ENCODE data around the gene AGER. TPM values are rescaled to one million over a fixed set of nuclear protein-coding genes. Genes with fewer than 3 reads are reported as not detected.

The AGER gene
- total and polyA plus RNA-seq, 9 of the 15 experiments (the other 6 are each of a cell fraction or from before 2014, with no cell fraction given) = 1.2 to 11.5 (median 4.1) TPM

- TF ChIP-seq, protein P1, sequence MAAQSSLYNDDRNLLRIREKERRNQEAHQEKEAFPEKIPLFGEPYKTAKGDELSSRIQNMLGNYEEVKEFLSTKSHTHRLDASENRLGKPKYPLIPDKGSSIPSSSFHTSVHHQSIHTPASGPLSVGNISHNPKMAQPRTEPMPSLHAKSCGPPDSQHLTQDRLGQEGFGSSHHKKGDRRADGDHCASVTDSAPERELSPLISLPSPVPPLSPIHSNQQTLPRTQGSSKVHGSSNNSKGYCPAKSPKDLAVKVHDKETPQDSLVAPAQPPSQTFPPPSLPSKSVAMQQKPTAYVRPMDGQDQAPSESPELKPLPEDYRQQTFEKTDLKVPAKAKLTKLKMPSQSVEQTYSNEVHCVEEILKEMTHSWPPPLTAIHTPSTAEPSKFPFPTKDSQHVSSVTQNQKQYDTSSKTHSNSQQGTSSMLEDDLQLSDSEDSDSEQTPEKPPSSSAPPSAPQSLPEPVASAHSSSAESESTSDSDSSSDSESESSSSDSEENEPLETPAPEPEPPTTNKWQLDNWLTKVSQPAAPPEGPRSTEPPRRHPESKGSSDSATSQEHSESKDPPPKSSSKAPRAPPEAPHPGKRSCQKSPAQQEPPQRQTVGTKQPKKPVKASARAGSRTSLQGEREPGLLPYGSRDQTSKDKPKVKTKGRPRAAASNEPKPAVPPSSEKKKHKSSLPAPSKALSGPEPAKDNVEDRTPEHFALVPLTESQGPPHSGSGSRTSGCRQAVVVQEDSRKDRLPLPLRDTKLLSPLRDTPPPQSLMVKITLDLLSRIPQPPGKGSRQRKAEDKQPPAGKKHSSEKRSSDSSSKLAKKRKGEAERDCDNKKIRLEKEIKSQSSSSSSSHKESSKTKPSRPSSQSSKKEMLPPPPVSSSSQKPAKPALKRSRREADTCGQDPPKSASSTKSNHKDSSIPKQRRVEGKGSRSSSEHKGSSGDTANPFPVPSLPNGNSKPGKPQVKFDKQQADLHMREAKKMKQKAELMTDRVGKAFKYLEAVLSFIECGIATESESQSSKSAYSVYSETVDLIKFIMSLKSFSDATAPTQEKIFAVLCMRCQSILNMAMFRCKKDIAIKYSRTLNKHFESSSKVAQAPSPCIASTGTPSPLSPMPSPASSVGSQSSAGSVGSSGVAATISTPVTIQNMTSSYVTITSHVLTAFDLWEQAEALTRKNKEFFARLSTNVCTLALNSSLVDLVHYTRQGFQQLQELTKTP (IDR thresholded peaks at IDR 0.05; ENCODE audit: low read depth in 1 of 2, partially characterized antibody in 2 of 2) = peak in 1 of 2 experiments; percentile 17
- peak; percentile 11; the same call in 1 of the 2 replicates for TF ChIP-seq ZNF583 (CRISPR knock-in tag; IDR thresholded peaks at IDR 0.05)
- no peak for TF ChIP-seq IRF1 (CRISPR knock-in tag; IDR thresholded peaks at IDR 0.05; ENCODE audit: borderline replicate concordance)
- no peak for TF ChIP-seq TEAD2 (tag; IDR thresholded peaks at IDR 0.05)
- TF ChIP-seq, protein P2, sequence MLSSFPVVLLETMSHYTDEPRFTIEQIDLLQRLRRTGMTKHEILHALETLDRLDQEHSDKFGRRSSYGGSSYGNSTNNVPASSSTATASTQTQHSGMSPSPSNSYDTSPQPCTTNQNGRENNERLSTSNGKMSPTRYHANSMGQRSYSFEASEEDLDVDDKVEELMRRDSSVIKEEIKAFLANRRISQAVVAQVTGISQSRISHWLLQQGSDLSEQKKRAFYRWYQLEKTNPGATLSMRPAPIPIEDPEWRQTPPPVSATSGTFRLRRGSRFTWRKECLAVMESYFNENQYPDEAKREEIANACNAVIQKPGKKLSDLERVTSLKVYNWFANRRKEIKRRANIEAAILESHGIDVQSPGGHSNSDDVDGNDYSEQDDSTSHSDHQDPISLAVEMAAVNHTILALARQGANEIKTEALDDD (IDR thresholded peaks at IDR 0.05) = 0 out of 2 replicates have a peak, but pooled peaks have one; percentile 34
- TF ChIP-seq MCM5 (IDR thresholded peaks at IDR 0.05; ENCODE audit: low read depth) = no peak
- TF ChIP-seq ZNF253 (CRISPR knock-in tag; conservative IDR thresholded peaks at IDR 0.05) = no peak
- no peak for TF ChIP-seq NR4A1 (CRISPR knock-in tag; IDR thresholded peaks at IDR 0.05)
- no peak for TF ChIP-seq NR4A1 (tag; IDR thresholded peaks at IDR 0.05)
- TF ChIP-seq HDGF (IDR thresholded peaks at IDR 0.05) = peak; percentile 55; the same call in 1 of the 2 replicates
- TF ChIP-seq NFYB (IDR thresholded peaks at IDR 0.05; ENCODE audit: extremely low read depth, insufficient read length) = no peak
- 0 out of 2 replicates have a peak, but pooled peaks have one; percentile 19 for TF ChIP-seq HIVEP1 (CRISPR knock-in tag; IDR thresholded peaks at IDR 0.05)
- TF ChIP-seq HES1 (IDR thresholded peaks at IDR 0.05; ENCODE audit: low read depth) = peak; percentile 26; the same call in 1 of the 2 replicates
- no peak for TF ChIP-seq STAT5B (CRISPR knock-in tag; IDR thresholded peaks at IDR 0.05)
- TF ChIP-seq, protein P3, sequence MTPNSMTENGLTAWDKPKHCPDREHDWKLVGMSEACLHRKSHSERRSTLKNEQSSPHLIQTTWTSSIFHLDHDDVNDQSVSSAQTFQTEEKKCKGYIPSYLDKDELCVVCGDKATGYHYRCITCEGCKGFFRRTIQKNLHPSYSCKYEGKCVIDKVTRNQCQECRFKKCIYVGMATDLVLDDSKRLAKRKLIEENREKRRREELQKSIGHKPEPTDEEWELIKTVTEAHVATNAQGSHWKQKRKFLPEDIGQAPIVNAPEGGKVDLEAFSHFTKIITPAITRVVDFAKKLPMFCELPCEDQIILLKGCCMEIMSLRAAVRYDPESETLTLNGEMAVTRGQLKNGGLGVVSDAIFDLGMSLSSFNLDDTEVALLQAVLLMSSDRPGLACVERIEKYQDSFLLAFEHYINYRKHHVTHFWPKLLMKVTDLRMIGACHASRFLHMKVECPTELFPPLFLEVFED (CRISPR knock-in tag; conservative IDR thresholded peaks at IDR 0.05) = peak; percentile 49; the same call in 1 of the 2 replicates
- 0 out of 2 replicates have a peak, but pooled peaks have one; percentile 2 for TF ChIP-seq NFIC (IDR thresholded peaks at IDR 0.05)
- peak; percentile 45; the same call in 1 of the 2 replicates for TF ChIP-seq DPF2 (IDR thresholded peaks at IDR 0.05)
- no peak for TF ChIP-seq CCNT2 (IDR thresholded peaks at IDR 0.05; ENCODE audit: borderline replicate concordance, extremely low read depth, insufficient read length, low read depth, low read length)
- TF ChIP-seq ZEB2 (IDR thresholded peaks at IDR 0.05) = no peak
- TF ChIP-seq FOXK2 (conservative IDR thresholded peaks at IDR 0.05 in 1 of 2, IDR thresholded peaks at IDR 0.05 in 1 of 2; ENCODE audit: low read depth in 2 of 2) = no peak
Observed at GRCh38 chr6:32178547-32179440, 5.3 kb downstream of the AGER start (continued).
